ENCODE data around the gene PLA2G2F.
A peak's percentile ranks its signal among the peaks of the same experiment; 100 is the strongest.

PLA2G2F gene

GRCh38 chr1:20154301-20154831, 15.2 kb downstream of the PLA2G2F start:
- CTCF ChIA-PET, result interaction anchor here (1.2 to 5.7 kb wide), 8 partner anchors 25 to 493 kb away, joined by 3 to 137 read pairs (median 32); no protein-coding TSS in a partner anchor
- POLR2A ChIA-PET, result no interaction called here
- TF ChIP-seq, protein P1, sequence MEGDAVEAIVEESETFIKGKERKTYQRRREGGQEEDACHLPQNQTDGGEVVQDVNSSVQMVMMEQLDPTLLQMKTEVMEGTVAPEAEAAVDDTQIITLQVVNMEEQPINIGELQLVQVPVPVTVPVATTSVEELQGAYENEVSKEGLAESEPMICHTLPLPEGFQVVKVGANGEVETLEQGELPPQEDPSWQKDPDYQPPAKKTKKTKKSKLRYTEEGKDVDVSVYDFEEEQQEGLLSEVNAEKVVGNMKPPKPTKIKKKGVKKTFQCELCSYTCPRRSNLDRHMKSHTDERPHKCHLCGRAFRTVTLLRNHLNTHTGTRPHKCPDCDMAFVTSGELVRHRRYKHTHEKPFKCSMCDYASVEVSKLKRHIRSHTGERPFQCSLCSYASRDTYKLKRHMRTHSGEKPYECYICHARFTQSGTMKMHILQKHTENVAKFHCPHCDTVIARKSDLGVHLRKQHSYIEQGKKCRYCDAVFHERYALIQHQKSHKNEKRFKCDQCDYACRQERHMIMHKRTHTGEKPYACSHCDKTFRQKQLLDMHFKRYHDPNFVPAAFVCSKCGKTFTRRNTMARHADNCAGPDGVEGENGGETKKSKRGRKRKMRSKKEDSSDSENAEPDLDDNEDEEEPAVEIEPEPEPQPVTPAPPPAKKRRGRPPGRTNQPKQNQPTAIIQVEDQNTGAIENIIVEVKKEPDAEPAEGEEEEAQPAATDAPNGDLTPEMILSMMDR (IDR thresholded peaks at IDR 0.05; ENCODE audit: insufficient read depth, low read length, missing control alignments), result no peak
- H3K4me3 ChIP-seq (ENCODE audit: low read depth, low read length), result no peak overlapping the region
- no peak for DNase-seq (ENCODE audit: low read depth, low spot score)

GRCh38 chr1:20158358-20159070, 19.4 kb downstream of the PLA2G2F start:
- no peak for DNase-seq (ENCODE audit: low read depth, low spot score)
- CTCF ChIA-PET, result interaction anchor here (1.2 kb wide), 2 partner anchors 9 to 36 kb away, joined by 3 to 4 read pairs; no protein-coding TSS in a partner anchor
- TF ChIP-seq, protein P1 (IDR thresholded peaks at IDR 0.05; ENCODE audit: insufficient read depth, low read length, missing control alignments), result no peak
- POLR2A ChIA-PET, result no interaction called here
- H3K4me3 ChIP-seq (ENCODE audit: low read depth, low read length), result no peak overlapping the region

- CTCF ChIA-PET, result interaction anchor here (0.8 kb wide), 1 partner anchor 242 kb away, joined by 4 read pairs; no protein-coding TSS in a partner anchor
- POLR2A ChIA-PET, result no interaction called here
- no peak overlapping the region for H3K4me3 ChIP-seq (ENCODE audit: low read depth, low read length)
- DNase-seq (ENCODE audit: low read depth, low spot score), result no peak
- TF ChIP-seq, protein P1 (IDR thresholded peaks at IDR 0.05; ENCODE audit: insufficient read depth, low read length, missing control alignments), result no peak
Observed at GRCh38 chr1:20160034-20160433, 20.9 kb downstream of the PLA2G2F start.

GRCh38 chr1:20164694-20165202, 25.6 kb downstream of the PLA2G2F start:
- TF ChIP-seq, protein P1 (IDR thresholded peaks at IDR 0.05; ENCODE audit: insufficient read depth, low read length, missing control alignments), result no peak
- no peak overlapping the region for H3K4me3 ChIP-seq (ENCODE audit: low read depth, low read length)
- ChIA-PET CTCF (interaction anchor here (0.9 to 4.8 kb wide), 5 partner anchors 12 to 330 kb away, joined by 3 to 32 read pairs (median 8); no protein-coding TSS in a partner anchor), POLR2A (no interaction called here)
- no peak for DNase-seq (ENCODE audit: low read depth, low spot score)

DNA sequence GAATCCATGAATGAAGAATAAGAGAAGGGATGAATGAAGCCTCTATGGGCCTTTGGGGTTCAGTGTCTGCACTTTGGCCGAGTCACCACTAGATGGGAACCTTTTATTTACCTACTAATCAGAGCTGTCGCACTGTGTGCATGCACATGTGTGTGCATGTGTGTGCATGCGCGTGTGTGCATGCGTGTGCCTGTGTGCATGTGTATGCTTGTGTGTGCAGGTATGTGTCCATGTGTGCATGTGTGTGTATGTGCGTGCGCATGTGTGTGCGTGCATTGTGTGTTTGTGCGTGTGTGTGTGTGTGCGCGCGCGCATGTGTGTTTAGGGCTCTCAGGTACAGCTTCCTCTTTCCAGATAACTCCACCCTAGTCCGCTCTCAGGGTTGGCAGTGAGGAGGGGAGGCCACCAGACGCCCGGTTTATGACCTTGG, 26.4 kb downstream of the PLA2G2F start:
- ChIA-PET POLR2A (no interaction called here), CTCF (interaction anchor here (0.9 to 2.9 kb wide), 7 partner anchors 12 to 329 kb away, joined by 3 to 11 read pairs (median 4); no protein-coding TSS in a partner anchor)
- no peak overlapping the region for H3K4me3 ChIP-seq (ENCODE audit: low read depth, low read length)
- TF ChIP-seq, protein P1 (IDR thresholded peaks at IDR 0.05; ENCODE audit: insufficient read depth, low read length, missing control alignments), result peak; percentile 10
- no peak for DNase-seq (ENCODE audit: low read depth, low spot score)

DNA sequence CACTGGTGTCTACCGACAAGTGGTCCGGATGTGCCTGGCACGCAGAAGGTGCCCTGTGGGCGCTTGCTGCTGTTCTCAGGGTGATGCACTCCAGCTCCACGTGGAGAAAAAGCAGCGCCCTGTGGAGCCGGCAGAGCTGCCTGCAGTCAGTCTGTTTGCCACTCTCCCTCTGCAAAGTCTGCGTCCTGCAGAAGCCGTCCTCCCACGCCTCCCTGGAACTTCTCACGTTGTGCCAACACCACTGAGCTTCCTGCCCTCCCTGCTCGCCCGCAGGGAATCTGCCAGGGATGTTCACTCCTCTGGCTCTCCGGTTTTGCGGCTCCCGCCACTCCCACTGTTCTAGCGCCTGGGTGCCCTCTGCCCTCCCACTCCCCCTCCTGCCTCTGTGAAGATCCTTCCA, 26.9 kb downstream of the PLA2G2F start:
- ChIA-PET CTCF (interaction anchor here (0.8 to 2.9 kb wide), 7 partner anchors 11 to 329 kb away, joined by 3 to 11 read pairs (median 4); no protein-coding TSS in a partner anchor), POLR2A (no interaction called here)
- TF ChIP-seq, protein P1 (IDR thresholded peaks at IDR 0.05; ENCODE audit: insufficient read depth, low read length, missing control alignments), result no peak
- DNase-seq (ENCODE audit: low read depth, low spot score), result no peak
- H3K4me3 ChIP-seq (ENCODE audit: low read depth, low read length), result no peak overlapping the region

Measured in AG04449 (cell line).